Upper lobe of right lung (tissue), 1 donor: ENCODE results near the gene RPL37A. TPM values are rescaled to one million over a fixed set of nuclear protein-coding genes. Genes with fewer than 3 reads are reported as not detected.

Experiments used
- ATAC-seq: fragments of 200-7000 bp; cut with Tn5 transposase; one replicate; pipeline ENCODE4 v1.9.1; 2020; ENCODE audit warnings: mild to moderate bottlenecking, moderate library complexity
- DNase-seq: peaks from one replicate; pipeline ENCODE4 v3.0.0-alpha.2; 2020
- H3K27ac ChIP-seq: fragments of 200-600 bp; one replicate; pipeline ENCODE4 v1.8.0; 2022
- H3K27me3 ChIP-seq: fragments of 200-600 bp; one replicate; pipeline ENCODE4 v1.8.0; 2022; ENCODE audit warnings: mild to moderate bottlenecking
- H3K36me3 ChIP-seq: fragments of 200-600 bp; one replicate; pipeline ENCODE4 v1.8.0; 2022
- H3K4me1 ChIP-seq: fragments of 200-600 bp; one replicate; pipeline ENCODE4 v1.8.0; 2022
- H3K4me3 ChIP-seq: fragments of 200-600 bp; one replicate; pipeline ENCODE4 v1.8.0; 2022; ENCODE audit warnings: mild to moderate bottlenecking
- H3K9me3 ChIP-seq: fragments of 200-600 bp; one replicate; pipeline ENCODE4 v1.8.0; 2022
- CTCF ChIP-seq: fragments of 200-600 bp; IDR thresholded peaks from one replicate; pipeline ENCODE4 v1.8.0; 2022; ENCODE audit warnings: antibody characterized with exemption
- intact Hi-C: fragments of 100-400 bp; cut with DNase I; formaldehyde crosslinking; loops from one replicate; pipeline ENCODE4 v1.11.0; 2022
- total RNA-seq: library from RNA; stranded (reverse); fragmentation: NEBNext Ultra II Directional; extraction: Animal tissue kit (Norgen Biotek cat#: 25700); gene quantifications from one replicate; pipeline ENCODE4 v1.2.1, GENCODE V29; 2021
- donor health status: DM: no; HTN: yes; CAD: no; lungs with severe emphysema.

RPL37A gene
- total RNA-seq, 1 donor from 2014 or later, result 1,932 TPM

GRCh38 chr2:216497382-216498069, 1.1 kb upstream of the RPL37A start:
- Histone ChIP-seq H3K4me1 (peaks cover 15% of the 10 kb centered on the region), H3K36me3 (peaks cover 29% of the 10 kb centered on the region), H3K9me3 (no peaks in the 10 kb centered on the region), H3K4me3 (peak overlapping the region; percentile 83), H3K27ac (peak overlapping the region; percentile 83), H3K27me3 (no peaks in the 10 kb centered on the region)
- intact Hi-C loops, result no loop called here
- DNase-seq (no peak), ATAC-seq (no peak)
- TF ChIP-seq CTCF, result no peak

DNA sequence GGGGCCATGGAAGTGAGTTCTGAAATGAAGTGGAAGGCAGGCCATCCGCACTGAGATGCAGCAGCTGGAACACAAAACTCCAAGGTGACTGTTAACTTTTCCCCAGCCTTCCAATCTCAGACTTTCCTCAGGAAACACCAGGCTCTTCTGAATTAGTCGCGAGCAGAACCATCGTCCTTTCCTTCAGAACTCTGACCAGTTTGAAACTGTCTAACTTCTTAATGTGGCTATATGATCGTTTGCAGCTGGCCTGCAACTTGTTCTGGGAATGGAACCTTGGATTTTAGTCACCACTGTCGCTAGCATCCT, 620 bp upstream of the RPL37A start:
- intact Hi-C loops, result no loop called here
- DNase-seq (no peak), ATAC-seq (no peak)
- H3K9me3 ChIP-seq, result no peaks in the 10 kb centered on the region
- no peak for TF ChIP-seq CTCF
- peaks cover 34% of the 10 kb centered on the region for H3K36me3 ChIP-seq
- H3K27ac ChIP-seq, result peak overlapping the region; percentile 83
- H3K4me1 ChIP-seq, result peaks cover 15% of the 10 kb centered on the region
- H3K27me3 ChIP-seq, result no peaks in the 10 kb centered on the region
- H3K4me3 ChIP-seq, result peak overlapping the region; percentile 83

- Histone ChIP-seq H3K36me3 (peaks cover 51% of the 10 kb centered on the region), H3K27ac (peak overlapping the region; percentile 83), H3K4me3 (peak overlapping the region; percentile 83), H3K4me1 (peaks cover 15% of the 10 kb centered on the region), H3K27me3 (no peaks in the 10 kb centered on the region), H3K9me3 (no peaks in the 10 kb centered on the region)
- intact Hi-C loops, result no loop called here
- ATAC-seq (no peak), DNase-seq (no peak)
- TF ChIP-seq CTCF, result no peak
Observed at GRCh38 chr2:216499641-216500218, 1.1 kb downstream of the RPL37A start.

- no peak for DNase-seq
- Histone ChIP-seq H3K27me3 (no peaks in the 10 kb centered on the region), H3K4me1 (peaks cover 15% of the 10 kb centered on the region), H3K4me3 (no peak overlapping the region), H3K36me3 (peaks cover 57% of the 10 kb centered on the region), H3K27ac (no peak overlapping the region), H3K9me3 (no peaks in the 10 kb centered on the region)
- ATAC-seq, result no peak
- no peak for TF ChIP-seq CTCF
- intact Hi-C loops, result no loop called here
Observed at GRCh38 chr2:216500572-216500971, 1.9 kb downstream of the RPL37A start.

DNA sequence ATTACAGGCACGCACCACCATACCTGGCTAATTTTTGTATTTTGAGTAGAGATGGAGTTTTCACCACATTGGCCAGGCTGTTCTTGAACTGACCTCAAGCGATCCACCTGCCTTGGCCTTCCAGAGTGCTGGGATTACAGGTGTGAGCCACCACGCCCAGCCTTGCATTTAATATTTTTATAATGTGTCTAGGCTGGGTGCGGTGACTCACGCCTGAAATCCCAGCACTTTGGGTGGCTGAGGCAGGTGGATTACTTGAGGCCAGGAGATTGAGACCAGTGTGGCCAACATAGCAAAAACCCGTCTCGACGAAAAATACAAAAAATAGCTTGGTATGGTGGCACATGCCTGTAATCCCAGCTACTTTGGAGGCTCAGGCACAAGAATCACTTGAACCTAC, 3.2 kb downstream of the RPL37A start:
- intact Hi-C loops, result no loop called here
- no peak for ATAC-seq
- no peak overlapping the region for H3K4me3 ChIP-seq

More for the DNA sequence above, 3.2 kb downstream of the RPL37A start:
- no peaks in the 10 kb centered on the region for H3K27me3 ChIP-seq
- H3K27ac ChIP-seq, result no peak overlapping the region
- peaks cover 15% of the 10 kb centered on the region for H3K4me1 ChIP-seq
- H3K9me3 ChIP-seq, result no peaks in the 10 kb centered on the region
- peaks cover 63% of the 10 kb centered on the region for H3K36me3 ChIP-seq
- DNase-seq, result no peak
- no peak for TF ChIP-seq CTCF
